Renal pelvis (tissue), 4 donors: ENCODE results near the gene TDO2. TPM values are rescaled to one million over a fixed set of nuclear protein-coding genes. Genes with fewer than 3 reads are reported as not detected.
"Not testable (repeated sequence)": the region's sequence is repeated elsewhere in the genome, so short reads cannot be mapped to it uniquely, and the experiment has no call there.

Experiments used
- DNase-seq: peaks from one replicate; pipeline ENCODE4 v3.0.0-alpha.2; 2013
- polyA plus RNA-seq, 3 donors: library from polyadenylated mRNA; unstranded; fragments of 120-200 nt; gene quantifications; one replicate each; pipeline ENCODE4 v1.2.1, GENCODE V29; 2013; ENCODE audit not compliant: insufficient read length in 3 of 3

Gene TDO2
- polyA plus RNA-seq, 3 donors: 2.0 to 3.5 (median 2.7) TPM

DNA sequence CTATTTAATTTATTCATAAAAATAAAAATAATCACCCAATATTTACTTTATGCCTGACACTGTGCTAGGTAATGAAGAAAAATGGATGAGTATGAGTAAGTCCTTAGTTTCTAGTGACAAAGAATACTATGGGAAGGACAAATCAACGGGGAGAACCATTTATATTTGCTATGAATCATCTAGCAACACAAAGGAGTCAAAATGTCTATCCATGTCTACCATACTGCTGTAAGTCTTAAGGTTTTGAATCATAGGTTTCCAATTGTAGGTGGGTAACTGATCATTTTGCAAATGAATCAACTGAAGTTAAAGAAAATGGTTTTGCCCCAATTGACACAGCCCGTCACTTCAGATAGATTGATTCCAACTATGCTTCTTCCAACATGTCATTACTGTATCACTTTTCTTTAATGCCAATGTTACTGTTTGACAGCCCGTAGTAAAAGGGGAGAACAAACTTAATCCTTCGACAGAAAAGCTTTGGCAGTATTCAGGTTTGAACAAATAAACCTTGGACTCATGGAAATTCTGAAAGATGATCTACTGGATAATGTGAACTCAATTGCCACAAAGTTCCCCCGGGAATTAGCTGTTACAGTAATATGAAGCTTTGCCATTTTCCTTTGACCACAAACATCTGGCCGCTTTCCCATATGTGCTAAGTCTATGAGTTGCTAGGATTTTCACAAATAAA lies 3.2 kb downstream of the TDO2 start:
- peak; percentile 69 for DNase-seq

DNA sequence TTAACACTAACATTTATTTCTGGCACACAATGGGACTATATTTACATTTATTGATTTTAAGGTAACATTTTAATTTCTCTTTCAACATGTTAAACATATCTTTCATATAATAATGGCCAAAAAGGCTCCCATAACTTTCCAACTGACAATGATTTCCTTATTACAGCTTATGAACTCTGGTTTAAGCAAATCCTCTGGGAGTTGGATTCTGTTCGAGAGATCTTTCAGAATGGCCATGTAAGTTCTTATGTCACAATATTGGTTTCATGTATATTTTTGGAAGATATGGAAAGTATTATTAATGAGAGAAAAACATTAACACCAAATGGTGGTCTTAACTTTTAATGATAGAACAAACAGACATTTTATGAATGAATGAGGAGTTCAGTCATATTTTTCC lies 4.1 kb downstream of the TDO2 start:
- no peak for DNase-seq

DNA sequence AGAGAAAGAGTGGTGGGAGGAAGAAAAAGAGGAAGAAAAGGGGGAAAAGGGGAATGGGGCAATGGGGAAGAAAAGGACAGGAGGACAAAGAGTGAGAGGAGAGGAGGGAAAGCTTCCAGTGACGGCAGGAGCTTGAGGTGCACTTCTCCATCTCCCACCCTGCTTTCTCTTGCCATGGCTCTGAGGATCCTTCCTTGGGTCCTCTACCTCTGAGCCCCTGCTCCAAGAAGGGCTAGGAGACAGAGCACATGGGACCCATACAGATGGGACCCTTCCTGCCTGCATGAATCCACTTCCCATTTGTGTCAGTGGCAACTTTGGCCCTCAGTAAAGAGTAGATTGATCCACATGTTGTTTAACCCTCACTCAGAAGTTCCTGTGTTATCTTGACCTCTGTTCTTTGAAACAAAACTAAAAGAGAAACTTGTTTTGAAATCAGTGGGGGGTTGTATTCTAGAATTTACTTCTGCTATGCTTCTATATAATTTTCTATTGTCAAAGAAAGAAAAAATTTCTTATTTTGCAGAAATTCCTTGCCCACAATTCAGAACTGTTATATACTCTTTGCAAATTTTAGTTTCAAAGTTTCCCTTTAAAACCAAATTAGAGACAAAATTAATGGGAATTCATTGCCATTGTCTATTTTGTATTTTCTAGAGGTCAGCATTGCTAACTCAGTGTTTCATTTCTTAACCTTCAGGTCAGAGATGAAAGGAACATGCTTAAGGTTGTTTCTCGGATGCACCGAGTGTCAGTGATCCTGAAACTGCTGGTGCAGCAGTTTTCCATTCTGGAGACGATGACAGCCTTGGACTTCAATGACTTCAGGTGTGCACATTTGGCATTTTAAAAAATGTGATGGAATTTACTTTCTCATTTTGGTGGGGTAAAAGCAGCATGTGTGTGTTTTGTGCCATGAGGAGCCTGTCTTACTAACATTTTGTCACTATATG lies 5.0 kb downstream of the TDO2 start:
- DNase-seq: no peak

DNA sequence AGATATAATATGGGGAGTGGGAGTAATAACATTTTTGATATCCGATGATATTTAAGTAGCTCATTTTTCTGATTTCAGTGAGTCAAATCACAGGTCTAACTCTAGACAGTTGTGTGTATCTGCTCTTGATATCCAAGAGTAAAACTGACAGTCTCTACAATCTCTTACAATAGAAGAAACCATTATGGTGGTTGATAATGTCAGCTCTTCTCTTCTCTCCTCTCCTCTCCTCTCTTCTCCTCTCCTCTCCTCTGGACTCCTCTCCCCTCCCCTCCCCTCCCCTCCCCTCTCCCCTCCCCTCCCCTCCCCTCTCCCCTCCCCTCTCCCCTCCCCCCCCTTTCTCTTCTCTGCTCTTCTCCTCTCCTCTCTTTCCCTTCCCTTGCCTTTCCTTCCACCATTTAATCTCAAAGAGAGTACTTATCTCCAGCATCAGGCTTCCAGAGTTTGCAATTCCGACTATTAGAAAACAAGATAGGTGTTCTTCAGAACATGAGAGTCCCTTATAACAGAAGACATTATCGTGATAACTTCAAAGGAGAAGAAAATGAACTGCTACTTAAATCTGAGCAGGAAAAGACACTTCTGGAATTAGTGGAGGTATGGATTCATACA lies 6.2 kb downstream of the TDO2 start:
- no peak for DNase-seq

DNA sequence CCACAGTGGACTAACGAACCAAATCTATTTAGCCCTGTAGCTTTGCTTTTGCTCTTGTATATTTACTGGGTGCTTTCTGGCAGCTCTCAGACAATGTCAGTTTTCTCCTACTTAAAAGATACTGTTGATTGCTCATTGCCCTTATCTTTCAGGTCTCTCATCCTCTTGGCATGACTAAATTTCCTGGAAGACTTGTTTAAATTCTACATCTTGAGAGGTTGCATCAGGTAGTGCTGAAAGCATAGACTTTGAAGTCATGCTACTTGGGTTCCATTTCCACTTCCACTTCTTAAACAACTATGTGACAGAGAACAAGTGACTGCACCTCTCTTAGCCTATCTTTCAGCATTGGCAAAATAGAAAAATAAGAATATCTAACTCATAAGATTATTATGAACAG lies 8.4 kb downstream of the TDO2 start:
- DNase-seq: no peak

DNA sequence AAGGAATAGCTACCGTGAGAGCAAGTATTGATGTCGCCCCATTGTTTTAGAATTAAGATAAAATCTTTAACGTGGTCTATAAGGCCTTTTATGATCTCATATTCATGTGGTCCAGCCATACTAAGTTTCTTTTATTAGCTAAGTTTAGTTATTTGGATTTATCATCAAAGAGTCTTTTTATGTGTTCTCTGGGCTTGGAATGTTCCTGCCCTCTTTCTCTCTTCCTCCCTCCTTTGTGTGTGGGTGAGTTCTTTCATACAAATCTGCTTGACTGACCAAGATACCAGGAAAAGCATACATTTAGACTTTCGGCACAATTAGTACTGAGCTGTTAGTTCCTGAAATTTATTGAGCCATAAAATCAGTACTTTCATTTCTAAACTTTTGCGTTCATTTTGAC lies 11.3 kb downstream of the TDO2 start:
- DNase-seq: peak; percentile 24

DNA sequence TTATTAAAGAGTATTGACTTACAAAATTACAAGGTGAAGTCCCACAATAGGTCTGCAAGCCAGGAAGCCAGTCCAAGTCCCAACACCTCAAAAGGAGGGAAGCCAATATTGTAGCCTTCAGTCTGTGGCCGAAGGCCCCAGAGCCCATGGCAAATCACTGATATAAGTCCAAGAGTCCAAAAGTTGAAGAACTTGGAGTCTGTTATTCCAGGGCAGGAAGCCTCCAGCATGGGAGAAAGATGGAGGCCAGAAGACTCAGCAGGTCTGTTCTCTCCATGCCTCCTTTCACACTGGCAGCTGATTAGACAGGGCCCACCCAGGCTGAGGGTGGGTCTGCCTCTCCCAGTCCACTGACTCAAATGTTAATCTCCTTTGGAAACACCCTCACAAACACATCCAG lies 18.1 kb downstream of the TDO2 start:
- no peak for DNase-seq

DNA sequence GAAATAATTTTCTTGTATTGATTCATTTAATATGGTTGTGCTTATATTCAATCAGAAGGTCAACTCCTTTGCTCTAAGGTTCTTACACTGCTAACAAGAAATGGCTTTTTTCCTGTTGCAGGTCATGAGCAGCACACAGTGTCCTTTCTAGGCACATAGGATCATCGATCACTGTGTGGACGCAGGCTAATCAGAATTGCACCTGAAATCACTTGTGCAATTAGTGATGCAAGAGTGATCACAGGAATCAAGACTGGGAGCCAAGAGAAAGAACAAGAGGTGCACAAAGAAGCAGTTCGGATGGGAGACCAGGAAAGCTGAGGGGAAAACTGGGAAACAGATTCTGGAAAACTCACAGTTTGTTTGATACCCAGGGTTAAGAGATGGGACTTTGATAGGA lies 21.1 kb downstream of the TDO2 start:
- DNase-seq: no peak

DNA sequence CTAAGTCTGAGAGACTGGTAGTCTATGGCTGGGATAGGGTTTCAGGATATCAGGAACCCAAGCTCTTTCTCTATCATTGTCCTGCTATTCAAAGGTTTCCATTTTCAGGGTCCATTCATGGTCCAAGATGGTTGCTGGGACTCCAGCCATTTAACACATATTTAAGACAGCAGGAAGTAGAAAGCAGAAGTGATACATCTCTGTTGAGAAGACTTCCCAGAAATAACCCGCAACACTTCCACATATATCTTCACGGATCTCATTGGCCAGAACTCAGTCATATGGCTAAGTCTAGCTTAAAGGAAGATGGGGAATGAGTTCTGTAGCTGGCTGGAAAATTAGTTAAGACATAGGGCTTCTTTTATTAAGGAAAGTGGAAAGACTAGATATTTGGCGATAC lies 26.3 kb downstream of the TDO2 start:
- no peak for DNase-seq

DNA sequence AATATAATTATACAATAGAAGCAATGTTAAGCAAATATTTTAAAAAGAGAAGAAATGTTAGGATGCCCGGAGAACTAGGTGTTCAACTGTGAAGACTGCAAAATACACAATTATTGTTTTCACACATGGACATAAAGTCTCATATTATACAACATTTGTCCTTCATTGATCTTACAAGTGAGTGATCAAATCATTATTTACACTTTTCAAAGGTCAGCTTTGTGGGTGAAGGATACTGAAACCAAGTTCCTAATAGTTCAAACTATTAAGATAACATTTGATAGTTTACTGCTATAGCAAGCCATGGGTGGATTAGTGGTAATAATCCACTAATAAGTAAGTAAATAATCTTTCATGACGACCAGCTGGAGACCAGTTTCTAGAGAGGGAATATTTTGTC lies 26.8 kb downstream of the TDO2 start:
- DNase-seq: no peak

DNA sequence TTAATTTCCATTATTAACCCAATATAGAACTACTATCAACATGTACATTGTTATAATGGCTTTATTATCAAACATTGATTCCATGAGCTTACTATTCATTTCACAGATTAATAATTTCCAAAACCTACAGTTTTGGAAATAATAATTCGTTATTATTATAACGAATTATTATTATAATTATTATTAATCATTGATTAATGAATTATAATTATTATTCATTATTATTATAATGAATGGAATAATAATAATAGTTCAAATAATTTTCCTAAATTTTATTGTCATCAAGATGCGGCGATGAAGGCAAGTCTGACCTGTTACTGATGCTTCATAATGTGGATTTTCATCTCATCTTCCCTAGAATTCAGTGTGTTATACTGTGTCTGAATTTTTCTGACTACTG lies 28.1 kb downstream of the TDO2 start:
- no peak for DNase-seq

DNA sequence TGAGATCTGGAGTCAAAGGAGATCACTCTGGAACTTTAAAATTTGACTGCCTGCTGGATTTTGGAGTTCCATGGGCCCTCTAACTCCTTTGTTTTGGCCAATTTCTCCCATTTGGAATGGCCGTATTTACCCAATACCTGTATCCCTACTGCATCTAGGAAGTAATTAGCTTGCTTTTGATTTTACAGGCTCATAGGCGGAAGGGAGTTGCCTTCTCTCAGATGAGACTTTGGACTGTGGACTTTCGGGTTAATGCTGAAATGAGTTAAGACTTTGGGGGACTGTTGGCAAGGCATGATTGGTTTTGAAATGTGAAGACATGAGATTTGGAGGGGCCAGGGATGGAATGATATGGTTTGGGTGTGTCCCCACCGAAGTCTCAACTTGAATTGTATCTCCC lies 31.1 kb downstream of the TDO2 start:
- not testable (repeated sequence) for DNase-seq

DNA sequence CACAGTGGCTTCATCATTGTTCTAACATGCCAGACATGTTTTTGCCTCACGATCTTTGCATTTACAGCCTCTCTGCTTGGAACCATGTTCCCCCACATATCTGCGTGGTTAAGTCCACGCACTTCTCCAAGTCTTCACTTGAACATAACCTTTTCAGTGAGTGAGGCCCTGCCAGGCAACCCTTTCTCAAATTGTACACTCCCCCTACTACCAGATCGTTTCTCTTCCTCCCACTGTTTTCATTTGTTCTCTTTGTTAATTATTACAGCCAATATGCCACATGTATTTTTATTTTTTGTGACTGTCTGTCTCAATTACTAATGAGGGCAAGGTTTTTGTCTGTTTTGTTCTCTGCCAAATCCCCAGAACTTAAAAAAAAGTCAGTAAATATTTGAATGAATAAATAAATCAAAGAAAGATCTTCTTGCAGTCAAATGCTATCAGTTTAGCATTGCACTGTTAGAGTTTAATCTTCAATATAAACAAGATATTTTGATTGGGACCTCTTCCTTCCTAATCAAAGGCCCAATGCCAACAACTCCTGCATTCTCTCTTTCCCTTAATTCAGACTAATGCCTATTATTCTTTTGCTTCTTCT lies 32.0 kb downstream of the TDO2 start:
- DNase-seq: no peak

DNA sequence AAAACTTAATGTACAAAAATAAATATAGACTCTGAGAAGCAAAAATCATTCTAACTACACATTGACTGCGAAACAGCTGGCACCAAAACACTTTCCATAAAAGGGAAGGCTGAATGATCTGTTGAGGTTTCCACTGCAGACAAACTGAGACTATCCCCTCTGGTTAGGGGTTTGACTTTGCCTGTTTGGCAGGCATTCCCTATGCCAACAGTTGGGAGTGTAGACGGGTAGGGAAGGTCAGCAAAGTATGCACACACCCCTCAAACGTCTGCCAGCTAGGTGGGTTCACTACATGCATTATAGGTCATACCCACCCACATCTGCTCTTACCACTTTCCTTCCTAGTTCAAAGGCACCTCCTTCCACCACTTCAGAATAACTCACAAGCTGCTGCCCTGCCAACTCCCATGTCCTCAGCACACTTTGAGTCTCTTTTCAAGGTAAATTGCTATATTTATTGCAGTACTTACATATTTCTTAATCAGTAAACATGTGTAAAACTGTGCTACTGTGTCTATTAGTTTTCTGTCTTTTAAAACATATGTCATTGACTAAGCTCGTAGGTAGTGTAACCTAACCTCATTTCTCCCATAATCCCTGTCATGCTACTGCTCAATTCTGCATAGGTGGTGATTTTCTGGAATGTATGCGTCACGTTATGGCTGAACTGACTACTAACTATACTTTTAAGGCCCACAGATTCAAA lies 37.7 kb downstream of the TDO2 start:
- no peak for DNase-seq

DNA sequence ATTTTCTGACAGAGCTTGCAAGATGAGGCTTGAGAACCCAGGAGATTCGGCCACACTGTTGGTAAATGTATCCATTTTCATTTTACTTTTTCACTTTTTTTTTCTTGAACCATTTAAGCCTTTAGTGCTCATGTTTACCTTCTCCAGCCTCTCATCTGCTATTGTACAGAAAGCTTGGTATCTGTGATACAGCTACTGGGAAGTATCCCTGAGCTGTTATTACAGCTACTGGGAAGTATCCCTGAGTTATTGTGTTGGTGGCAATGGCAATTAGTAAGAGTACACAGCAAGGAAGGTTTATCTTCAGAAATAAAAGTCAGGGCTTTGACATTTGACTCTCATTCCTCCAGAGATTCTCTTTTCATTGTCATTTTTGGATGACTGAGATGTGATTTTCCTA lies 38.3 kb downstream of the TDO2 start:
- DNase-seq: no peak

DNA sequence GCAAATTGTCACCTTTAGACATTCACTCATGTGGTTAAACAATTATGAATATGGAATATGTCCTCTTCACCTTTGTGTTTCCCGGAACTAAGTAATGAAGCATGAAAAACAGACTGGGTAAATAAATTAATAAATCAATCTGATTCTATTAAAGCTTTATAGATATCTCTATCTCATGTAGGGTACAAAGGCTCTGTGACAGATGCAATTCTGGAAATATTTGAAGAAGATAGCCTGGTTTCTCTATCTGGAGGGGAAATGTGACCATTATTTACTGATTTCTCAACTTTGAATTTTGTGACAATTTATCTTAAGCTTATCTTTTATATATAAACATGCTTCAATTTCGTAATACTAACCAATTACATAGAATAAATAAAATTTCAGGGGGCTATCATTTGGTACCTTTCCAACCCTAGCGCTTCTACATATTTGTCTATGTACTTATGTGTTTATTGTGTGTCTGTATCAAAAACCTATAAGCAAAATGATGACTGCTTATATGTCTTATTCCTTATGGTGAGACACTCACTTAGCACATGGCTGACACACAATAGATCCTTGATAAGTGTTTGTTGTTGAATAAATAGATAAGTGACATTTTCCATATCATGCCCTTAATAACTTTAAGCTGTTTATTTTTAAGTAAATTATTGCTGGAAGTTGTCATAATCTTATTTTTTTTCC lies 40.3 kb downstream of the TDO2 start:
- DNase-seq: no peak

DNA sequence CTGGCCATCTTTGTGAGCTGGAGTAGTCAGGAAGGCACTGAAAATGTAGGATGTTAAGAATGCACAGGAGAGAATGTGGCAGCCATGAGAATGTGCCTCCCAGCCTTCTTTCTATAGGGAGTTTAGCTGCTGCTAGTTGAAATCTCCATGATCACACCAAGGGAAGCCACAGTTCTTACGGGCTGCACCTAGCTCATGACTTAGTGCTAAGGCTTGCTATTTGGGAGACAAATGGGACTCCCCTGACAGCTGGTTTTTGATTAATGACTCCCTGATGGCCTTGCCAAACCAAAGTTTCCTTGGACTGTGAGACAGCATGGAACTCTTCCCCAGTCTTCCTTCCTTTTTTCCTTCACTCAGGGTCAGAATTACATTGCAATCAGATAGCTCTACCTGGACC lies 41.0 kb downstream of the TDO2 start:
- no peak for DNase-seq

DNA sequence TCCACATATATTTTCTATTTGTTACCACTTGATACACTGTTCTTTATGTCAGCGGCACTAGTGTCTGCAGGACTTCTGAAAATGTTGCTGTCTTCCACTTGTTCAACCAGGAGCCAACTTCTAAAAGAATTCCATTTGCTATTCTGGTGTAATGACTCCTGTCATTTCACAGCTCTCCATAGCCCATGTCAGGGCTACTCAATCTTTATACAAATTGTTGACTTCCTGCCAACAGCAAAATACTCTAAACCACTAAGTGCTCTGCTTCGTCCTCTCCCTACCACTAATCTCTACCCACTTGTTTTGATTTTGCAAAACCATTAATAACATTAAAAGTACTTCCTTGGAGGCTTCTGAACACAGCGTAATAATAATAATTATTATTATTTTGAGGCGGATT lies 43.0 kb downstream of the TDO2 start:
- DNase-seq: no peak

DNA sequence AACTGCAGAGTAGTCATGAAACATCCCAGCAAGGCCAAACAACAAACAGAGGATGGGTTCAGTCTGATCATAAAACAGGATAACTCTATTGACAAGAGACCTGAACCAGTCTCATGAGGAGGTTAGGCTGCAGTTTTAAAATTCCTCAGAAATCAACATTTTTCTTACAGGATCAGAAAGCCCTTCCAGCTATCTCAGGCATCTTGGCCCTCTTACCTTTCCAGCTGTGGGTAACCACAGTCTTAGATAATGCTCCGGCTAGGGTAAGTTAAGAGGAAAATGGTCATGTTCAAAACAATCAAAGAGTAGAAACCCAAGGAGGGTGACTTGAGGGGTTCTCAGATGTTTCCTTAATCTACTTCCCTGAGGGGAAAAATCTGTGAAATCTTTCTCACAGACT lies 45.0 kb downstream of the TDO2 start:
- DNase-seq: no peak

DNA sequence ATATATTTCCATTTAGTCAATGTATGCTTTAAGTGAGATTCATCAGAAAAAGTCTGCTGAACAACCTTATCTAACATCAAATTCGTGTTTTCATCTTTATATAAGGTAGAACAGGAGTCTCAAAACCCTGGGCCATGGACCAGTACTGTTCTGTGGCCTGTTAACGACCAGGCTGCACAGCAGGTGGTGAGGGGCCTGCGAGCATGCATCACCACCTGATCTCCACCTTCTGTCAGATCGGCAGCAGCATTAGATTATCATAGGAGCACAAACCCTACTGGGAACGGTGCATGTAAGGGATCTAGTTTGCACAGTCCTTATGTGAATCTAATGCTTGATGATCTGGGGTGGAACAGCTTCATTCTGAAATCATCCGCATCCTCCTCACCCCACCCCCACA lies 47.0 kb downstream of the TDO2 start:
- DNase-seq: no peak

DNA sequence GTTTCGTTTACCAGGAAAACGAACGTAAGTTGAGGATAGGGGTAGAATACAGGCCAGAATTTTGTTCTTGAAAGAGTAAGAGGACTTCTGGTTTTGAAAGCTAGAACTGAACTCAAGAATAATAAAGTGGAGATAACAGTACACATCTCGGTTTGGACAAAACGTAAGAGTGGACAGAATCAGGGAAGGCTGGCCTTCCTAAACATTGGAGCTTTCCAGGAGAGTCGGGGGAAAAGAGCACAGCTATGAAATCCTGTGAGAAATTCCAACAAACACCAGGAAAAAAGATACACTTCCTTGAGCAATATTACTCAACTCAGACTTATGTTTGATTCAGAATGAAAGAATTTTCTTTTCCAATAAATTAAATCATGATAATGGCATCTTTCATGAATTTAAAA lies 49.0 kb downstream of the TDO2 start:
- DNase-seq: no peak
